NCI-H1092 treated with DMSO at 0.1 percent for 48 hours (cell line): ENCODE measurements around the gene SIK1.

Experiments used
- DNase-seq: peaks from one replicate; lab custom pipeline; 2025; lab: John Stamatoyannopoulos, UW

SIK1 gene

GRCh38 chr21:43367296-43367695 is 59.6 kb downstream of the SIK1 start:
- peak; percentile 45 for DNase-seq

DNA sequence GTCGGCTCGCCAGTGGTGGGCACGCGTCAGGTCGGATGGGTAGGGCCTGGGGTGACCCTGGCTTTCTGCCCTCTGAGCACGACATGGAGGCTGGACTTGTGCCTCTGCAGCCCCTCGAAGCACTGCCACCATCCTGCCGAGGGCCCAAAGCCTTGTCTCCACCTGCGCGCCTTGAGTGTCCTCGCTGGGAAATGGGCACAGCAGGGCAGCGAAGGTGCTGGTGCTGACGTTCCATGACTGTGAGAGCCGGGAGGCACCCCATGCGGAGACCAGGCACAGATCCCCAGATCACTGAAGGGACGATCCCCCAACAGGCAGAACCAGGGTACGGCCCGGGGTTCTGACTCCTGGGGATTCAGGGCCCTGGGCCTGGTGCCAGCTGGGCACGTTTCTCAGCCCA is 60.3 kb downstream of the SIK1 start:
- DNase-seq = no peak

DNA sequence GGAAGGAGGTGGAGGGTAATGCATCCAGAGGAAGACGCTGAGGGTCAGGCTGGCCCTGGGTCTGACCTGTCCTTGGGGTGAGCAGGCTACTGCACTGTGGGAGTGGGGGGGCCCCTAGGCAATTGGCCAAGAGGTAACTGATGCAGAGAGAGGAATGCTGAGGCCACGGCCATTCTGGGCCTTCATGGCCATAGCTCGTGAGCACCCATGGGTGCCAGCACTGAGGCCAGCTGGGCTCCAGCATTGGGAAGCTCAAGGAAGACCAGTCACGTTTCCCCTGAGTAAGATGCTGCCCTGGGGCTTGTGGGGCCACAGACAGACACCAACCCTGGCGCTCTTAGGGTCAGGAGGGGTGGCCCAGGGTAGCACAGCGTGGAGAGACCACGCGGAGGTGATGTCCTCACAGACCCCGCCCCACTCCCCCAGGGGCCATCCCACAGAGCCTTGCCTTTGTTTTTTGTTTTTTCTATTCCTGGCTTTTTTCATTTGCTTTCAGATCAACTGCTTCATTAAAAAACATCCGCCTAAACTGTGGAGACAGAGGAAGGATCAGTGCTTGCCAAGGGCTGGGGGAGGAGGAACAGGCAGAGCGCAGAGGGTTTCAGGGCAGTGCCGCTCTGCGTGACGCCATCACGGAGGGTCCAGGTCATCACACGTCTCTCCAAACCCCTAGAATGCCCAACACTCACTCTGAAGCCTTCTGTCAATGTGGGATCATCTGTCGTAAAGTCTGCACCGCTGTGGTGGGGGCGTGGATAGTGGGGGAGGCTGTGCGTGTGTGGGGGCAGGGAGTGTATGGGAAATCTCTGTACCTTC is 61.1 kb downstream of the SIK1 start:
- no peak for DNase-seq

DNA sequence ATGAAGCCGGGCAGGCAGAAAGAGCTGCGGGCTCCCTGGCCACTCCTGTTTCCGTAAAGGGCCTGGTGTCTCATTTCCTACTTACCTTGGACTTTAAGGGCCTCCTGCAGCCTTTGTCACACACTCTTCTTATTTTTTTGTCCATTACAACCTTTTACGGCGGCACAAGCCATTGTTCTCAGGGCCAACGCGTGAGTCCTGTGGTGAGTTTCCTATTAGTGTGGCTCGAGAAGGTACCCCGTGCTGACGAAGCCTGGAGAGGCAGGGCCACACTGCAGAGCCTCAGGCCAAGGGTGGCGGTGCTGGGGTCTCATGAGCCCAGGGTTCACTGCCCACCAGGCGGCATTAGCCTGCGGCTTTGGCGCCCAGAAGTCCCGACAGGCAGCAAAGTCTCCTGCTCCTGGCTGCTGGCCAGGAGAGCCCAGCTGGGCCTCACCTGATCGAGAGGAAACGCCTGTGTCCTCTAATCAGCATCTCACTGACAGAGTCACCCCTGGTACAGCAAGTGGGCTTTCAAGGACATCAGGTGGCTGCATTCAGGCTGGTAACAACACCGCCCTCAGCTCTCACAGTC is 62.0 kb downstream of the SIK1 start:
- DNase-seq = peak; percentile 78
